ENCODE data around the gene ME2.
"Not testable (repeated sequence)": the region's sequence is repeated elsewhere in the genome, so short reads cannot be mapped to it uniquely, and the experiment has no call there.

ME2 gene

DNA sequence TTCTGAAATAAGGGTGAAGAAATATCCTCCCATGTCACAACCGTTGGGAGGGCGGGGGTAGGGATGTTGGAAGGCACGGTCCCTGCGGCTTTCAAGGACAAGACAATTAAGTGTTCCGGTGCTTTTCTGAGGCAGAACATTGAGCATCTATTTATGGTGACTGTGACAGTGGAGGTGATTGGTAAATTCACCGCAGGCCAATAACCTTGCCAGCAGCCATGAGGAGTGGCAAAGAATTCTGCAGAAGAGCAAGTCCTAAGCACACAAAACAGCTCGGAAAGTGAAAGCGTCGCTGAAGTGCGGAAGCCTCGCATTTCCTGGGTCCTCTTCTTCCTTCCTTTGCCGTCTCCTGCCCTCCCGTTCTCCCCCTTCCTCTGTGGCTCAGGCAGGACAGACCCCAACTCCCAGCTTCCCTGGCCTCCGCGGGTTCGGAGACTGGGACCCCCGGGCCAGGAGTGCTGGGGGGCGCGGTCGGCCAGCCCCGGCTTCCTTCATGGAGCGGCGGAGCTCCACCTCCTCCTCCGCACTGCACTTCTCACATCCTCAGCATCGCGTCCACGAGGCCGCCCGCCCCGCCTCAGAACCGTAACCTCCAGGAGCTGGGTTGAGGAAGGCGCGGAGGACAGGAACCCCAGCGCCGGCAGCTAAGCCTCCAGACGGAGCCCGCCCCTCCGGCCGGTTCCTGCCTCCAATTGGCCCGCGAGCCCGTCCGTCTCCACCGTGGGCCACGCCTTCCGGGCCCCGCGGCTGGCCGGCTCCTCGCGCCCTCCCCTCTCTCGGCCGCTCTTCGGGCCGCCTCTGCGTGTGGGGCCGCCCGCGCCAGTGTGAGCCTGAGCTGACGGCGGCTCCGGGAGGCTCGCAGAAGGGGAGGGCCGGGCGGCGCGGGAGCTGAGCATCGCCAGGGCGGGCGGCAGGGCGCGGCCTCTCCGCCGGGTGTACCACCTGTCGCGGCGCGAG lies at the start of gene ME2:
ME2 (plus strand) TSS at position 774 of the 957 bp plus-strand sequence. CDS start 16,703 bp downstream, outside the sequence.
- DNase-seq (ENCODE audit: low read depth), result peak; percentile 82

DNA sequence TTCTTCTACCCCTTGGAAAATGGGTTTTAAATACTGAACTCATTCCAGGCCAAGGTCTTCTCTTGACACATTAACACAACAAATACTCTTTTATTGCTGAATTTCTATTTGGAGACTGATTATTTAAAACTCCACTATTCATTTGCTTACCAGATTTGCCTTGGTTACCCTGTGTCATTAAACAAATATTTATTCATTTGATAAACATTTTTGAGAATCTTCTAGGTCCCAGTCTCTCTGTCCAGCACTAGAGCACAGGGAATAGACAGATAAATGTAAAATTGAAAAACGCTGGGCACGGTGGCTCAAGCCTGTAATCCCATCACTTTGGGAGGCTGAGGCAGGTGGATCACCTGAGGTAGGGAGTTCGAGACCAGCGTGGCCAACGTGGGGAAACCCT lies 49.3 kb upstream of the ME2 start:
- no peak for DNase-seq (ENCODE audit: low read depth)

DNA sequence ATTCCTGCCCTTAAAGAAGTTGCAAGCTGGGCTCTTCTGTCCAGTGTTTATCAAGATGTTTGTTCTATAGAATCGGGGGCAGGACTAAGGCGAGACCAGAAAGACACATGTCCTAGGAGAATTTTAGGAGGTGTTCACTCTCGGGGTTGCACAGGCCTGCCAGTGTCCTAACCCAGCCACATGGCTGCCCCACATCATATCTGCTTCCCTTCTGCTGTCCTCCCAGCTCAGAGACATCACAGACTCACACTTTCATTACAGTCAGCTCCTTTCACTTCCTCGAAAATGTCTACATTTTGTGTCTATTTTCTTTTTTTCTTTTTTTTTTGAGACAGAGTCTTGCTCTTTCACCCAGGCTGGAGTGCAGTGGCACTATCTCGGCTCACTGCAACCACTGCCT lies 48.4 kb upstream of the ME2 start:
- no peak for DNase-seq (ENCODE audit: low read depth)

DNA sequence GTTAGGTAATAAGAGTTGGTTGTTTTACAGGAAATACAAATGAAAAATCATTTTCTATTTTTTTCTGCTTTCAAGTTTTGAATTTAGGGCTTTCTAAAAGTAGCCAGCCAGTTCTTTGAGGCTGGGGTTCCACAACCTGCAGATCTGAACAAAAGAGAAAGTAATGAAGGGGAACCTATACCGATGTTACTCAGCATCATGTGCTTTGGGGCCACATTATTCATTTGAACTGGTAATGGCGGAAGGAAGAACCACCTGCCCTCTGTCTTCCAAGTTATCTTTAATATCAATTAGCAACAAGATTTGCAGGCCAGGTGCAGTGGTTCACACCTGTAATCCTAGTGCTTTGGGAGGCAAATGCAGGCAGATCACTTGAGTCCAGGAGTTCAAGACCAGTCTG lies 46.2 kb upstream of the ME2 start:
- no peak for DNase-seq (ENCODE audit: low read depth)

DNA sequence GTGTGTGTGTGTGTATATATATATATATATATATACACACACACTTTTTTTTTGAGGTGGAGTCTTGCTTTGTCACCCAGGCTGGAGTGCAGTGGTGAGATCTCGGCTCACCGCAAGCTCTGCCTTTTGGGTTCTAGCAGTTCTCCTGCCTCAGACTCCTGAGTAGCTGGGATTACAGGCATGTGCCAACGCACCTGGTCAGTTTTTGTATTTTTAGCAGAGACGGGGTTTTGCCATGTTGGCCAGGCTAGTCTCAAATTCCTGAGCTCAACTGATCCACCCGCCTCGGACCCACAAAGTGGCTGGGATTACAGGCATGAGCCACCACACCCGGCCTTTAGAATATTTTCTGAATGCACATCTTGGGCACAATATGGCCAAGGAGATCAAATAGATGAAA lies 45.4 kb upstream of the ME2 start:
- not testable (repeated sequence) for DNase-seq (ENCODE audit: low read depth)

DNA sequence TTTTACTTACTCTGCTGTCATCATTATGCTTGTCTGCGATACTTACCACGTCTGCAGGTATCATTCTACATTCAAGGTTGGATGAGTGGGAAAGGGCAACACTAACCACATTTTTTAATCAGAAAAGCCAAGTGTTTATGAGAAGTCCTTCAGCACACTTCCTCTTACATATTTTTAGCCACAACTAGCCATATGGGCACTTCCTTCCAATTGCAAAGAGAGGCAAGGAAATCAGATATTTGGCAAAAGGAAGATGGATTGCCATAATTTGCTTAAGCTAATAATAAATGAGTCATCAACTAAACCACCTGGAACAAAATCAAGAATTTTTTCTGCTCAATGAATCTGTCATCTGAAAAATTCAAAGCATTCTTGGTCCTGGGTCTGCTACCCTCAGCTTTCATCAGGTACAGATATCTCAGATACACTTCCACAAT lies 42.4 kb upstream of the ME2 start:
- no peak for DNase-seq (ENCODE audit: low read depth)

DNA sequence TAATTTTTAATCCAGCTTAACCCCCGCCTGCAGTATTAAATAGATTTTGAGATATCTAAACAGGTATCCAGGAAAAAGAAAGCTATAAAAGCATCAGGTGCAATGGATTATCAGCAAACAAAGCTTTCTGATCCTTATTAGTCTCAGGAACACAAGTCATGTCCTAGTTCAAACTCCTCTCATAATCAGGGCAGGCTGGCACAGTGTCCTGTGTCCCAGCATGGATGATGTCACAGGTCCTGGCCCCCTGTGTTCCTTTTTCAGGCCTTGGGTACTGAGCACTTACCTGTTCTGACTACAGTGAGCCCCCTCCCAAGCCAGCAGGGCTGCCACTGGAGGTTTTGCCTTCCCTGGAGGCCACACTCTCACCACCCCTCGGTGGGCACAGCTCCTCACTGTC lies 39.6 kb upstream of the ME2 start:
- DNase-seq (ENCODE audit: low read depth), result no peak

DNA sequence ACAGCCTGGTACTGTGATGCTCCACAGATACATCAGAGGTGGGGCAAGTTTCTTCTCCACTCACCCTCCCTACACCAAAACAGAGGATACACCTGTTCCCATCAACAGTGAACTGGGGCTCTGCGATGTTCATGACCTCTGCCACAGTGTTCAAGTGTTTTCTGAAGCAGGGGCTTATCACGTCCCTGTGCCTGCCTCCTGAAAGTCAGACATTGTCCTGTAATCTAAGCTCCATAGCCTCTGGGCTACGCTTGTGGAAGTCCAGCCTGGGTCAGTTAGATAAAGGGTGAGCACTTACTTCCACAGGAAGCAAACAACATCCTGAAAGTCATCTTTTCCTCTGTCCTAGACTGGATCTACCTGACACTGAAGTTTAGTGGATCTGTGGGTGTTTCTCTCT lies 38.9 kb upstream of the ME2 start:
- no peak for DNase-seq (ENCODE audit: low read depth)

DNA sequence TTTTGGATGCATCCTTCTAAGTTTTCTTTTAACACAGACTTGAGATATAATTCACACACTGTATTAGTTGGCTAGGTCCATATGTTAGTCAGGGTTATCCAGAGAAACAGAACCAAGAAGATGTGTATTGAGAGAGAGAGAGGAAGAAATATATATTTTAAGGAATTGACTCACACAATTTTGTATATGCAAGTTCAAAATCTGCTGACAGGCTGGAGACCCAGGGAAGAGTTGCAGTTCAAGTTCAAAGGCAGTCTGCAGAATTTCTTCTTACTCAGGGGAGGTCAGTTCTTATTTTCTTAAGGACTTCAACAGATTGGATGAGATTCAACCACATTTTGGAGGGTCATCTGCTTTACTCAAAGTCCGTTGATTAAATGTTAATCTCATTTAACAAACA lies 36.1 kb upstream of the ME2 start:
- no peak for DNase-seq (ENCODE audit: low read depth)

DNA sequence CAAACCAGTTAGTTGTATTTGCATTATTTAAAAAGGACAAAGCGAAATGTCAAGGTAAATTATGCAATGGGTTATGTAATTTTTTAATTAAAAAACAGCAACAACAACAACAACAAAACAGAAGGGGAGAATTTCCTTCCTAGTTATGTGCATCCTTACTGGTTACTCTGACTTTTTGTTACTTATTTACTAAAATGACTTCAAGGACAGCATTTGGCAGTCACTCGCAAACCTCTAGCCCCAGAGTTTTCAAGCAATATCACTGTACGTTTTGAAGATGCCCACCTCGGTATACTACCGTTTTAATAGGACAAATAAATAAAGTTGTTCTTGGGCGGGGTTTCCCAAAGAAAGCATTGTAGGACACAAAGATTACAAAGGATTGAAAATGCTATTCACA lies 34.4 kb upstream of the ME2 start:
- DNase-seq (ENCODE audit: low read depth), result no peak

DNA sequence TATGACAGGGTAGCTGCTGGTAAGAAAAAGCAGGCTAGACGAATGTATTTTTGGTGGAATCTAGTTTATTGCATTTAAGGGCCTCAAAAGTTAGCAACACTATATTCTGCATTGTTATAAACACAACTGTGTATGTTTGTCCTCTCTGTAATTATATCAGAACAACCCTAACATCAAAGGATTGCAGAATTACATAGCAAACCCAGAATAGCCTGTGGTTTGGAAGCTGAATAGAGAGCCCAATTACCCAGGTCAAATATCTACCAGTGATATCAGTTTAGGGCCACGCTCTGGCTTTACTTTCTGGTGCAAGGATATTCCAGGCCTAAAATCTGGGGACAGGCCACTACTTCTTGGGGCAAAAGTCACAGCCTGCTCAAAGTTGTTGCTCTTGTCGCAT lies 34.0 kb upstream of the ME2 start:
- DNase-seq (ENCODE audit: low read depth), result no peak

DNA sequence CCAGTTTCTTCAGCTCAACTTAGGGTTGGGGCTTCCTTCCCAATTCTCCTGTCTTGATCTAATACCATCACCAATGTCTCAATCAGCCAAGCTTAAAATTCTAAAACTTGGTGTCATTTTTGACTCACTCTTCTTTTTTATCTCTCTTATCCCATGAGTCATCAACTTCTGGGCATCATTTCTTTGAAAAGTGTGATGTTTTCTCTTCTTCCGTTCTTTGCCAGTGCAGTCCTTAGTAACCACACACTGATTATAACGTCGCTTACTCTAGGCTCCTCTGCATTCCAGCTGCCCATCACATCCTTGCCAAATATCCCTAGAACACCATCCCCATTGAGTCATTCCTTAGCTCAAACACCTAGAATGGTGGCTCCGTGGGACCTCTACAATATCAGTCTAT lies 31.7 kb upstream of the ME2 start:
- peak; percentile 15 for DNase-seq (ENCODE audit: low read depth)

DNA sequence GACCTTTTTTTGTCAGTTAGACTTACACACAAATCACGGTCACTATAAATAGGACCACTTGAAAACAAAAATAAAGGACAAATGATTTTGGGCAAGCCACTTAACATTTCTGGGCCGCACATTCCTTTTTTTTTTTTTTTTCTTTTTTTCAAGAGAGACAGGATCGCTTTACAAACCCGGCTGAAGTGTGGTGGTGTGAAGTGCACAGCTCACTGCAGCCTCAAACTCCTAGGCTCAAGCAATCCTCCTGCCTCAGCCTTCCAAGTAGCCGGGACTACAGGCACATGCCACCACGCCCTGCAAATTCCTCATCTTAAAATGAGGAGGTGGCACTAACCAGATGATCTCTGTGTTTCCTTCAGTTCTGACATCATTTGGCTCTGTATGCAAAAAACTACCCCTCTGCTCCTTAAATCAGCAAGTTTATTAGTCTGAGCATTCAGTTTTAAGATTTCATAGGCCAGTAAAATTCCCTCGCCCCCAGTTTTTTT lies 30.8 kb upstream of the ME2 start:
- DNase-seq (ENCODE audit: low read depth), result no peak

DNA sequence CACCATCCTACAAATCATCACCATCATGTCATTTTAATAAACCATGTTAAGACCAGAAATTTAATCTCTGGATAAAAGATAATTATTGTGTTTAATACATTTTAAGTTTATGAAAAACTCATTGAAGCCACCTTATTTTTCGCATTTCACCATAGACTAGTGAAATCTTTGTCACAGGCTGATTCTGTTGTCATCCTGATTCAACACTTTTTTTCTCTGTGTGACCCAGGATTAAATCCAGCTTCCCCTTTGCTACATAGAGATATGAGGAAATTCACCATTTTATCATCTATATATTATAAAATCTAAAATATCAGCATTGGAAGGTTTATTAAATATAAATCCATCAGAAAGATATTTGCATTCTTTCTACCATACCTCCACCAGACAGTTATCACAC lies 29.9 kb upstream of the ME2 start:
- DNase-seq (ENCODE audit: low read depth), result no peak

DNA sequence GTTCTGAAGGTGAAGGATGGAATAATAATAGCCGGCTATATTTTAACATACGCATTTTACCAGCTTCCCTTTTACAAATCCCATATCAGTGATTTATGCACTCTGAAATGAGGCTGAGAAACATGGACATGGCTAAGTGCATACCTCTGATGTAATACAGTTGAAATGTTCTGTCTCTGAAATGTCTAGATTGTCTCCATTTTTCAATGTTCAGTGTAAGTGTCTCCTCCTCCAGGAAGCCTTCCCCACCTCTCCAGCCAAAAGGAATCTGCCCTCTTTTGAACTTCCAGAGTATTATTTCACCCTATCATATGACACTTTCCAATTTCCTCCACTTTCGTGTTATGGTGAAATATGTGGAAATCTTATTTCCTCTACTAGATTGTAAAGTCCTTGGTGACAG lies 29.5 kb upstream of the ME2 start:
- DNase-seq (ENCODE audit: low read depth), result no peak

DNA sequence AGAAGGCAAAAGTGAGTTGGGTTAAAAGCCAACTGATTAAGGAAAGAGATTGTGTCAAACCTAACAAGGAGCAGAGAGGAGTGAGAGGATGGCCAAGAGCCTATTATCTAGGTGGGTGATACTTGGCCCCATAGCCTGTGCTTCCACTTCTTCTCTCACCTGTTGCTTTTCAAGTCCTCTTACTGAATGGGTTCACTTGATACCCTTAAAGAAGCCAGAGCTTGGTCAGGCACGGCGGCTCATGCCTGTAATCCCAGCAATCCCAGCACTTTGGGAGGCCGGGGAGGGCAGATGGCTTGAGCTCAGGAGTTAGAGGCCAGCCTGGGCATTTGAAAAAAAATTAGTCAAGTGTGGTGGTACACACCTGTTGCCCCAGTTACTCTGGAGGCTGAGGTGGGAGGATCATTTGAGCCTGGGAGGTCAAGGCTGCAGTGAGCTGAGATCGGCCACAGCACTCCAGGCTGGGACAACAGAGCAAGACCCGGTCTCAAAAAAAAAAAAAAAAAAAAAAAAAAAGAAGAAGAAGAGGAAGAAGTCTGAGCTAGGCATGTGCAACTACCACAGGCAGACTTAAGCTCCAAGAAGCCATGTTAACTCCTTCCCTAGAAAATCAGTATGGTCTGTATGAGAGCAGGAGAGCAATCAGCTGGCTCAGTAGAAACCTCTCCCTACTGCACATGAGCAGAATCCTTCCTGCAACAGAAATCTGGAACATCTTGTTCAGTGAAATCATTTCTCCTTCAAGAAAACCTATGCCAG lies 28.4 kb upstream of the ME2 start:
- DNase-seq (ENCODE audit: low read depth), result no peak

DNA sequence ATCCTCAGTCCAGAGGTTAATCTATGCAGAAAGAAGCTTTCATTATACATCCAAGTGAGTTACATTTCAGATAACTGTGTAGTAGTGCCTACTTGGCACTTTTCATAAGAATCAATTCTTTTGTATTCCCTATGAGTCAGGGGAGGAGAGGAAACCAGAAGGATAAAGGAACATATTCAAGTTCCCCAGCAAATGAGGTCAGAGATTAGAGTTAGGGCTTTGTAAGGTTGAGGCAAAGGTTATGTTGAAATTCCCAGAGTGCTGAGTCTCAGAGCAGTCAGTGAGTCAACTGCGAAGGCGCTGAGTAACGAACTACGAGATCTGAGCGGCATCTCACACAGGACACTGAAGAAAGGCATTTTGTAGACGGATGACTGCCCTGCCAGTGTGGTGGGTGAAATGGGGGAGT lies 25.1 kb upstream of the ME2 start:
- peak; percentile 38 for DNase-seq (ENCODE audit: low read depth)

DNA sequence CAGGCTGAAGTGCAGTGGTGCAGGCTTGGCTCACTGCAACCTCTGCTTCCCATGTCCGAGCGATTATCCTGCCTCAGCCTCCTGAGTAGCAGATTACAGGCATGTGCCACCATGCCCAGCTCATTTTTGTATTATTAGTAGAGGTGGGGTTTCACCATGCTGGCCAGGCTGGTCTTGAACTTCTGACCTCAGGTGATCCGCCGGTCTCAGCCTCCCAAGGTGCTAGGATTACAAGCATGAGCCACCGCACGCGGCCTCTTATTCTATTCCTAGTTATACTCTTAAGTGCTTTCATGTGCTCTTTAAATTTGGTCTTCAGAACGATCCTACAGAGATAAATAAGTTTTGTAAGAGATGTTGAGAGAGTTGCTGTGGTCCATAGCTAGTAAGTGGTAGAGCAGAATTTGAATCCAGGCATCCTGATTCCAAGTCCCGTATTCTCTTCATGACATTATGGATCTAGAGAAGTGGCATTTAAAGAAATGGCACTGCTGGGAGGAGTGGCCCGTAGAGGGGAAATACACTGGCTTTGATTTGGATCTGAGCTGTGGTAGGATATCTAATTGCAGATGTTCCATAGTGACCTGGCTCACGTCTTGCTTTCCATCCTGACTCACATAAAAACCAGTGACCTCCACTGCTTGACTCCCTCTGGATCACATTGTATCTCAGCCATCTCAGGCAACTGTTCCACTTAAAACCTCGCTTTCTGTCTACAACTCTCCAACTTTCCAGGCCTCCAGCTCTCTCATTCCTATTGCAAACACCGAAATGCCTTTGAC lies 22.8 kb upstream of the ME2 start:
- peak; percentile 13 for DNase-seq (ENCODE audit: low read depth)

DNA sequence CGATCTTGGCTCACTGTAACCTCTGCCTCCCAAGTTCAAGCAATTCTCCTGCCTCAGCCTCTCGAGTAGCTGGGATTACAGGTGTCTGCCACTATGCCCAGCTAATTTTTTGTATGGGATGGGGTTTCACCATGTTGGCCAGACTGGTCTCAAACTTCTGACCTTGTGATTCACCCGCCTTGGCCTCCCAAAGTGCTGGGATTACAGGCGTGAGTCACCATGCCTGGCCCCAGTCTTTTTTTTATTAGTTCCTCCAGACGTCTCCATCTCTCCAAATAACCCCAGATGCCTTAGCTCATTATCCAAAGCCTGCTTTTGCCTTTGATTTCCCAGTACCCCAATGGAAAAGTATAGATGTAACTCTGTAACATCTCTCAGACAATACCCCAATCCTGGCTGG lies 21.8 kb upstream of the ME2 start:
- DNase-seq (ENCODE audit: low read depth), result peak; percentile 11

DNA sequence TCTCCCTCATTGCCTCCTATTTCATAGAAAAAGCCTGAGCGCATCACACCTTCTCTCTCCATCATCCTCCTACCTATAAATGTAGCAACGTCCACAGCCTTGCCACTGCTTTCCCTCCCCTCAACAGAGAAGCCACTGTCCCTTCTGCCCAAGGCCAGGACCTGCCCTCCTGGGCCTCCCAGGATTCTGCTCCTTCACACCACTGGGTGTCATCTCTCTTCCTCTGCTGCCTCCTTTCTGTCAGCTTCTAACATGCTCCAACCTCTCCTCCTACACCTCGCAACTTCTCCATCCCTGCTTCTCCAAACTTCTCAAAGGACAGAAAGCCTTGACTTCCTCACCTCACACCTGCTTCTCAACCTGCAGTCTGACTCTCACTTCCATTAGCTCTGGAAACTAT lies 21.2 kb upstream of the ME2 start:
- no peak for DNase-seq (ENCODE audit: low read depth)

DNA sequence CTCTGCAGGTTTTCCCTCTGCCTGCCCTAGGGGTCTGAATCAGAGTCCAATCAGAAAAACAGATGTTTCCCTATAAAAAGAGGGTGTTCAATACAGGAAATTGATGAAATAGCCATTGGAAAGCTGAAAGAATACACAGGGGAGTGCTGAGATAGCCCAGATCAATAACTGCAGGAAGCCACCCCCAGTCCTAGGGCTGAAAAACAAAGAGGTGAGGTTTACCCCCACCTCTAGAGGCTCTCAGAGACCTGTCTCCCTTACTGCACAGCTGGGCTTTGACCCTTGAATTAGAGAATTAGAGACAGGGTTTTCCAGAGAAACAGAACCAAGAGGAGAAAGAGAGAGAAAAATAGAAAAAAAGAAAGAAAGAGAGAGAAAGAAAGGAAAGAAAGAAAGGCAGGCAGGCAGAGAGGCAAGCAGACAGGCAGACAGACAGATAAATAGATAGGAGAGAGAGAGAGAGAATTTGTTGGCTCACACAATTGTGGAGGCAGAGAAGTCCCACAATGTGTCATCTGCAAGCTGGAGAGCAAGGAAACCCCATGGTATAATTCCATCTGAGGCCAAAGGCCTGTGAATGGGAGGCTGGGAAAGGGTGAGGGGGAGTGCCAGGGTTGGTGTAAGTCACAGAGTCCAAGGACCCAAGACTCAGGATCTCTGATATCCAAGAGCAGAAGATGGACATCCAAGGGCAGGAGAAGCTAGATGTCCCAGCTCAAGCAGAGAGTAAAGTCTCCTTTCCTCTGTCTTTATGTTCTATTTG lies 18.9 kb upstream of the ME2 start:
- no peak for DNase-seq (ENCODE audit: low read depth)

DNA sequence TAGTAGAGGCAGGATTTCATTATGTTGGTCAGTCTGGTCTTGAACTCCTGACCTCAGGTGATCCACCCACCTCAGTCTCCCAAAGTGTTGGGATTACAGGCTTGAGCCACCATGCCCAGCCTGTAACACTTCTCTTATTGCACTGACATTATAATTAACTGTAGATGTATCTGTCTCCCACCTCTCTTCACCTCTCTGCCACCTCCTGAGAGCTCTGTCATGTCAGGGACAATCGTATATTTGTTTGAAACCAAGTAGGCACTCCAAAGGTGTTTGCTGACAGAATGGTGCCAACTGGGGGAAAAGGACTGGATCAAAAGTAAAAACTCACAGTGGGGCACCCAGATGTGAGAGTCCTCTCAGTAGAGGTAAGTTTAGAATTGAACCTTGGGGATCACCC lies 17.3 kb upstream of the ME2 start:
- DNase-seq (ENCODE audit: low read depth), result no peak
